ENCODE results near the gene SENP2.

- no peak for TF ChIP-seq CTCF (IDR thresholded peaks at IDR 0.05)
- peak; percentile 99 for TF ChIP-seq MXI1 (IDR thresholded peaks at IDR 0.05; ENCODE audit: low read depth, low read length)
- TF ChIP-seq NFIC (IDR thresholded peaks at IDR 0.05; ENCODE audit: borderline replicate concordance), result no peak
- no peak for TF ChIP-seq RAD21 (IDR thresholded peaks at IDR 0.05; ENCODE audit: low read length)
- peak; percentile 38 for TF ChIP-seq CHD2 (IDR thresholded peaks at IDR 0.05; ENCODE audit: low read length, partially characterized antibody)
- TF ChIP-seq YY1 (IDR thresholded peaks at IDR 0.05; ENCODE audit: low read depth), result peak; percentile 39; the same call in 1 of the 2 replicates
- TF ChIP-seq POLR2AphosphoS5 (IDR thresholded peaks at IDR 0.05; ENCODE audit: low read depth, low read length), result peak; percentile 83
- peak; percentile 85 for TF ChIP-seq SIN3A (IDR thresholded peaks at IDR 0.05; ENCODE audit: borderline replicate concordance, low read depth, low read length)
- TF ChIP-seq PBX3 (IDR thresholded peaks at IDR 0.05), result 0 out of 2 replicates have a peak, but pooled peaks have one; percentile 12
- no peak for TF ChIP-seq FOXM1 (IDR thresholded peaks at IDR 0.05; ENCODE audit: low read depth)
- TF ChIP-seq REST (IDR thresholded peaks at IDR 0.05; ENCODE audit: low read depth, low read length), result no peak
Measured at GRCh38 chr3:185585859-185586685, at the start of gene SENP2.

Measured in SK-N-SH (cell line).